ENCODE results near the gene WDR5B.

The WDR5B gene

GRCh38 chr3:122365073-122365472 lies 50.8 kb downstream of the WDR5B start:
- no peak for DNase-seq

GRCh38 chr3:122364490-122364889 lies 51.4 kb downstream of the WDR5B start:
- DNase-seq, result no peak
